ENCODE data around the gene MYL6B. TPM values are rescaled to one million over a fixed set of nuclear protein-coding genes. Genes with fewer than 3 reads are reported as not detected.

The MYL6B gene
- total RNA-seq, 2 donors from 2014 or later, result 5.4 to 9.0 TPM

GRCh38 chr12:56205445-56205844, 53.1 kb downstream of the MYL6B start:
- Mint-ChIP-seq H3K36me3 (ENCODE audit: low read depth) (peaks cover 8% of the 10 kb centered on the region), H3K27me3 (no peaks in the 10 kb centered on the region), H3K27ac (no peak overlapping the region), H3K4me1 (peaks cover 13% of the 10 kb centered on the region), H3K4me3 (no peak overlapping the region)
- H3K9me3 ChIP-seq (ENCODE audit: control insufficient read depth, low read length, poor library complexity, severe bottlenecking), result no peaks in the 10 kb centered on the region
- DNase-seq (no peak), ATAC-seq (no peak)

GRCh38 chr12:56206452-56207166, 54.2 kb downstream of the MYL6B start:
- Mint-ChIP-seq H3K36me3 (ENCODE audit: low read depth) (peaks cover 11% of the 10 kb centered on the region), H3K27ac (peak overlapping the region; percentile 67)
- peak in 1 of 3 donors; percentile 21 for DNase-seq

More at GRCh38 chr12:56206452-56207166, 54.2 kb downstream of the MYL6B start:
- H3K4me3 Mint-ChIP-seq, result peak overlapping the region; percentile 25
- peaks cover 16% of the 10 kb centered on the region for H3K4me1 Mint-ChIP-seq
- H3K9me3 ChIP-seq (ENCODE audit: control insufficient read depth, low read length, poor library complexity, severe bottlenecking), result no peaks in the 10 kb centered on the region
- H3K27me3 Mint-ChIP-seq, result no peaks in the 10 kb centered on the region
- ATAC-seq, result peak; percentile 60

Other genes starting within 250 kb of the MYL6B start
- 10 to 100 TPM; 21.9 to 23.3 TPM for gene PYM1, start 224.7 kb upstream of the MYL6B start, total RNA-seq
- 1,000 to 10,000 TPM in 1 of 2 donors, 100 to 1,000 TPM in 1; 870 to 1,080 TPM for gene DGKA, start 221.4 kb upstream of the MYL6B start, total RNA-seq
- under 1 TPM in 1 of 2 donors, not detected in 1; 0.63 TPM for gene PMEL, start 186.5 kb upstream of the MYL6B start, total RNA-seq
- gene CDK2, start 185.8 kb upstream of the MYL6B start, total RNA-seq, result 10 to 100 TPM; 12.2 to 18.7 TPM
- gene RAB5B, start 178.5 kb upstream of the MYL6B start, total RNA-seq, result 10 to 100 TPM; 56.4 to 57.0 TPM
- 1 to 10 TPM; 1.5 to 2.2 TPM for gene SUOX, start 155.3 kb upstream of the MYL6B start, total RNA-seq
- 1 to 10 TPM; 3.9 to 9.4 TPM for gene IKZF4, start 131.5 kb upstream of the MYL6B start, total RNA-seq
- gene RPS26, start 110.7 kb upstream of the MYL6B start, total RNA-seq, result 10 to 100 TPM; 46.9 to 72.3 TPM
- gene ERBB3, start 72.4 kb upstream of the MYL6B start, total RNA-seq, result under 1 TPM; 0.60 to 0.80 TPM
- gene PA2G4, start 48.0 kb upstream of the MYL6B start, total RNA-seq, result 10 to 100 TPM; 62.0 to 76.2 TPM
- gene RPL41, start 36.0 kb upstream of the MYL6B start, total RNA-seq, result 1,000 to 10,000 TPM; 5,484 to 5,668 TPM
- gene ZC3H10, start 34.3 kb upstream of the MYL6B start, total RNA-seq, result 1 to 10 TPM; 6.8 to 8.7 TPM
- gene ESYT1, start 24.3 kb upstream of the MYL6B start, total RNA-seq, result 100 to 1,000 TPM; 178 to 211 TPM
- 100 to 1,000 TPM; 741 to 784 TPM for gene MYL6, start 5.8 kb downstream of the MYL6B start, total RNA-seq
- 100 to 1,000 TPM; 130 to 138 TPM for gene SMARCC2, start 36.9 kb downstream of the MYL6B start, total RNA-seq
- 10 to 100 TPM; 35.5 to 37.4 TPM for gene RNF41, start 69.3 kb downstream of the MYL6B start, total RNA-seq
- gene NABP2, start 71.8 kb downstream of the MYL6B start, total RNA-seq, result 10 to 100 TPM; 12.5 to 19.4 TPM
- not detected for gene SLC39A5, start 77.5 kb downstream of the MYL6B start, total RNA-seq
- gene ANKRD52, start 105.8 kb downstream of the MYL6B start, total RNA-seq, result 10 to 100 TPM; 30.8 to 33.4 TPM
- 10 to 100 TPM; 28.7 to 34.4 TPM for gene COQ10A, start 114.4 kb downstream of the MYL6B start, total RNA-seq
- gene CS, start 147.7 kb downstream of the MYL6B start, total RNA-seq, result 100 to 1,000 TPM; 189 to 197 TPM
- 10 to 100 TPM; 47.4 to 53.4 TPM for gene CNPY2, start 163.4 kb downstream of the MYL6B start, total RNA-seq
- 100 to 1,000 TPM in 1 of 2 donors, 10 to 100 TPM in 1; 81.1 to 108 TPM for gene PAN2, start 181.4 kb downstream of the MYL6B start, total RNA-seq
- gene IL23A, start 186.3 kb downstream of the MYL6B start, total RNA-seq, result 10 to 100 TPM; 44.9 to 49.8 TPM
- gene STAT2, start 207.5 kb downstream of the MYL6B start, total RNA-seq, result 100 to 1,000 TPM; 116 to 145 TPM
- gene APOF, start 210.3 kb downstream of the MYL6B start, total RNA-seq, result not detected

All from T-helper 17 cell (primary cell).